Stomach smooth muscle (tissue), 2 donors: ENCODE measurements around the gene TRIP12.

Experiments used
- H3K27ac ChIP-seq: one replicate; pipeline ENCODE4 v1.7.0; 2013; ENCODE audit warnings: mild to moderate bottlenecking, low read length, inconsistent platforms
- H3K27me3 ChIP-seq, 2 donors: one replicate each; pipeline ENCODE4 v1.7.0; 2013; ENCODE audit warnings: low read length in 2 of 2; ENCODE audit not compliant: insufficient read depth in 2 of 2, control insufficient read depth in 1 of 2
- H3K36me3 ChIP-seq, 2 donors: one replicate each; pipeline ENCODE4 v1.7.0; 2013; ENCODE audit warnings: low read length in 2 of 2; ENCODE audit not compliant: control insufficient read depth in 2 of 2, insufficient read depth in 2 of 2
- H3K4me1 ChIP-seq: one replicate; pipeline ENCODE4 v1.7.0; 2013; ENCODE audit warnings: low read length; ENCODE audit not compliant: control insufficient read depth, insufficient read depth
- H3K4me3 ChIP-seq, 2 donors: one replicate each; pipeline ENCODE4 v1.7.0; 2013; ENCODE audit warnings: low read length in 2 of 2
- H3K9ac ChIP-seq, 2 donors: one replicate each; pipeline ENCODE4 v1.7.0; 2013; ENCODE audit warnings: low read length in 2 of 2, mild to moderate bottlenecking in 1 of 2
- H3K9me3 ChIP-seq, 2 donors: one replicate each; pipeline ENCODE4 v1.7.0; 2013; ENCODE audit warnings: low read length in 2 of 2; ENCODE audit not compliant: control insufficient read depth in 2 of 2
- donor health status: healthy.
- donor health status: Pancreatic carcinoma.

The TRIP12 gene

GRCh38 chr2:229899604-229900003 lies 22.2 kb downstream of the TRIP12 start:
- Histone ChIP-seq H3K9ac (no peak overlapping the region), H3K9me3 (no peaks in the 10 kb centered on the region), H3K27ac (no peak overlapping the region), H3K27me3 (no peaks in the 10 kb centered on the region), H3K4me3 (no peak overlapping the region), H3K36me3 (peaks cover 0 to 4% of the 10 kb centered on the region in 2 donors), H3K4me1 (no peaks in the 10 kb centered on the region)

- Histone ChIP-seq H3K27me3 (no peaks in the 10 kb centered on the region), H3K9ac (no peak overlapping the region), H3K4me1 (no peaks in the 10 kb centered on the region), H3K36me3 (no peaks in the 10 kb centered on the region), H3K9me3 (no peaks in the 10 kb centered on the region), H3K27ac (no peak overlapping the region), H3K4me3 (no peak overlapping the region)
These were observed 25.0 kb downstream of the TRIP12 start for GRCh38 chr2:229896857-229897256.

- H3K36me3 ChIP-seq: no peaks in the 10 kb centered on the region
- no peak overlapping the region for H3K9ac ChIP-seq
- H3K27ac ChIP-seq: no peak overlapping the region
- H3K27me3 ChIP-seq: no peaks in the 10 kb centered on the region
- H3K4me3 ChIP-seq: no peak overlapping the region
- no peaks in the 10 kb centered on the region for H3K9me3 ChIP-seq
- H3K4me1 ChIP-seq: no peaks in the 10 kb centered on the region
These were observed 32.8 kb downstream of the TRIP12 start for GRCh38 chr2:229889023-229889422.

- no peaks in the 10 kb centered on the region for H3K4me1 ChIP-seq
- no peak overlapping the region for H3K4me3 ChIP-seq
- H3K27me3 ChIP-seq: no peaks in the 10 kb centered on the region
- no peak overlapping the region for H3K27ac ChIP-seq
- H3K9ac ChIP-seq: no peak overlapping the region
- no peaks in the 10 kb centered on the region for H3K36me3 ChIP-seq
- H3K9me3 ChIP-seq: no peaks in the 10 kb centered on the region
These were observed 33.8 kb downstream of the TRIP12 start for GRCh38 chr2:229888031-229888430.

GRCh38 chr2:229887441-229887840 lies 34.4 kb downstream of the TRIP12 start:
- Histone ChIP-seq H3K9ac (no peak overlapping the region), H3K4me1 (no peaks in the 10 kb centered on the region), H3K4me3 (no peak overlapping the region), H3K27me3 (no peaks in the 10 kb centered on the region), H3K9me3 (no peaks in the 10 kb centered on the region), H3K36me3 (no peaks in the 10 kb centered on the region), H3K27ac (no peak overlapping the region)

- no peak overlapping the region for H3K9ac ChIP-seq
- H3K4me3 ChIP-seq: no peak overlapping the region
- H3K36me3 ChIP-seq: peaks cover 0 to 5% of the 10 kb centered on the region in 2 donors
- no peak overlapping the region for H3K27ac ChIP-seq
- no peaks in the 10 kb centered on the region for H3K27me3 ChIP-seq
- no peaks in the 10 kb centered on the region for H3K9me3 ChIP-seq
- no peaks in the 10 kb centered on the region for H3K4me1 ChIP-seq
These were observed 36.8 kb downstream of the TRIP12 start for GRCh38 chr2:229884775-229885699.

- Histone ChIP-seq H3K9ac (no peak overlapping the region), H3K4me1 (no peaks in the 10 kb centered on the region), H3K36me3 (peaks cover 3 to 22% of the 10 kb centered on the region in 2 donors), H3K9me3 (no peaks in the 10 kb centered on the region), H3K27ac (no peak overlapping the region), H3K27me3 (no peaks in the 10 kb centered on the region), H3K4me3 (no peak overlapping the region)
These were observed 39.2 kb downstream of the TRIP12 start for GRCh38 chr2:229882583-229882982.

- H3K36me3 ChIP-seq: peaks cover 3 to 23% of the 10 kb centered on the region in 2 donors
- no peaks in the 10 kb centered on the region for H3K9me3 ChIP-seq
- H3K4me1 ChIP-seq: no peaks in the 10 kb centered on the region
- H3K9ac ChIP-seq: no peak overlapping the region
- H3K27ac ChIP-seq: no peak overlapping the region
- H3K27me3 ChIP-seq: no peaks in the 10 kb centered on the region
- no peak overlapping the region for H3K4me3 ChIP-seq
These were observed 40.8 kb downstream of the TRIP12 start for GRCh38 chr2:229880892-229881586.

- H3K4me3 ChIP-seq: no peak overlapping the region
- H3K9me3 ChIP-seq: no peaks in the 10 kb centered on the region
- H3K4me1 ChIP-seq: no peaks in the 10 kb centered on the region
- H3K27me3 ChIP-seq: no peaks in the 10 kb centered on the region
- no peak overlapping the region for H3K27ac ChIP-seq
- no peak overlapping the region for H3K9ac ChIP-seq
- peaks cover 3 to 23% of the 10 kb centered on the region in 2 donors for H3K36me3 ChIP-seq
These were observed 42.4 kb downstream of the TRIP12 start for GRCh38 chr2:229879191-229879950.

- H3K9ac ChIP-seq: no peak overlapping the region
- H3K27me3 ChIP-seq: no peaks in the 10 kb centered on the region
- H3K4me3 ChIP-seq: no peak overlapping the region
- no peak overlapping the region for H3K27ac ChIP-seq
- peaks cover 3 to 23% of the 10 kb centered on the region in 2 donors for H3K36me3 ChIP-seq
- no peaks in the 10 kb centered on the region for H3K4me1 ChIP-seq
- no peaks in the 10 kb centered on the region for H3K9me3 ChIP-seq
These were observed 46.3 kb downstream of the TRIP12 start for GRCh38 chr2:229875549-229875948.
